Prostate gland (tissue), 2 donors: ENCODE measurements around the gene ACSM3. TPM values are rescaled to one million over a fixed set of nuclear protein-coding genes. Genes with fewer than 3 reads are reported as not detected.
A peak's percentile ranks its signal among the peaks of the same experiment; 100 is the strongest.
"Not testable (repeated sequence)": the region's sequence is repeated elsewhere in the genome, so short reads cannot be mapped to it uniquely, and the experiment has no call there.

Experiments
- DNase-seq: peaks from one replicate; pipeline ENCODE4 v3.0.0-alpha.2; 2019; ENCODE audit warnings: low spot score
- H3K27ac ChIP-seq, 2 donors: fragments of 200-600 bp; sonication (generic); 2 replicates each; pipeline ENCODE4 v1.5.1; 2017 to 2019
- H3K27me3 ChIP-seq: fragments of 200-600 bp; sonication (generic); replicated peaks from 2 replicates; pipeline ENCODE4 v1.5.1; 2019; ENCODE audit not compliant: insufficient read depth
- H3K36me3 ChIP-seq, 2 donors: fragments of 200-600 bp; sonication (generic); 1 replicate in 1 of 2; 2 replicates in 1 of 2; pipeline versions ENCODE4 v1.5.1 to v1.8.1; 2017 to 2019
- H3K4me1 ChIP-seq: fragments of 200-600 bp; sonication (generic); replicated peaks from 2 replicates; pipeline ENCODE4 v1.5.1; 2019
- H3K4me3 ChIP-seq, 2 donors: fragments of 200-600 bp; sonication (generic); 2 replicates each; pipeline ENCODE4 v1.5.1; 2017 to 2019
- H3K9me3 ChIP-seq: fragments of 200-600 bp; sonication (generic); 2 replicates; pipeline ENCODE4 v1.5.1; 2017
- POLR2A ChIP-seq: fragments of 450-650 bp; IDR thresholded peaks from one replicate; pipeline ENCODE4 v1.6.1; 2016; ENCODE audit warnings: antibody characterized with exemption, mild to moderate bottlenecking
- POLR2AphosphoS5 ChIP-seq: sonication (generic); formaldehyde crosslinking; IDR thresholded peaks from one replicate; pipeline ENCODE4 v1.6.1; 2017; ENCODE audit warnings: antibody characterized with exemption
- WGBS: methylation state at CpG from one replicate; pipeline ENCODE4 v1.1.5; 2018; 5-methylcytosine and 5-hydroxymethylcytosine counted together
- intact Hi-C: fragments of 100-400 bp; cut with DNase I; formaldehyde crosslinking; loops from one replicate; pipeline ENCODE4 v1.14.2; 2022
- total RNA-seq, 2 donors: library from RNA; depleted of rRNA; stranded (reverse); fragments of >200 nt; gene quantifications; one replicate each; pipeline ENCODE4 v1.1.0, GENCODE V29; 2016
- TF ChIP-seq, protein P1 (sequence below), 4 experiments: fragments of 200-600 bp in 2 of 4; fragments of 450-650 bp in 2 of 4; sonication (generic) in 2 of 4; IDR thresholded peaks; 1 replicate in 3 of 4; 2 replicates in 1 of 4; pipeline ENCODE4 v1.5.1; 2016 to 2019; ENCODE audit warnings: antibody characterized with exemption in 4 of 4, mild to moderate bottlenecking in 2 of 4, moderate library complexity in 2 of 4

ACSM3 gene
- total RNA-seq, 2 donors from 2014 or later = 65.9 to 99.6 TPM

DNA sequence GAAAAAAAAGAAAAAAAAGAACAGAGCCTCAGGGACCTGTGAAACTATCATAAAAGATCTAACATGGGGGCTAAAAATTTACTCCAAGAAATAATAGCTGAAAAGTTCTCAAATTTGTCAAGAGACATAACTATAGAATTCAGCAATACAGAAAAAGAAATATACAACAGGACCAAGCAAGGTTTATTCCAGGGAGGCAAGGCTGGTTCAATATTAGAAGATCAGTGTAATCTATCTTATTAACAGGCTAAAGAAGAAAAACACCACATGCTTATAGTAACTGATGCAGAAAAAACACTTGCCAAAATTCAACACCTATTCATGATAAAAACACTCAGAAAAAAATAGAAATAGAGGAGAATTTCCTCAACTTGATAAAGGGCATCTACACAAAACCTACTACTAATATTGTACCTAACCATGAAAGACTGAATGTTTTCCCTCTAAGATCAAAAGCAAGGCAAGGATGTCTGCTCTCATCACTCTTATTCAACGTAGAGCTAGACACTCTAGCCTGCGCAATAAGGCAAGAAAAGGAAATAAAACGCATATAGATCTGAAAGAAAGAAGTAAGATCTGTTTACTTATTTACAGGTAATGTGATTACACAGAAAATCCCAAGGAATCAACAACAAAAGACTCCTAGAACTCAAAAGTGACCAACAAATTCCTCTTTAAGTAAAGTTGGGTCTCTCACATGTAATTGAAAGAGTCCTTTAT, 1.2 kb upstream of the ACSM3 start:
- intact Hi-C loops = no loop called here
- no peak for DNase-seq
- Histone ChIP-seq H3K4me1 (no peaks in the 10 kb centered on the region), H3K9me3 (no peaks in the 10 kb centered on the region), H3K27me3 (no peaks in the 10 kb centered on the region), H3K27ac (peak overlapping the region; percentile 79 to 80), H3K36me3 (no peaks in the 10 kb centered on the region), H3K4me3 (no peak overlapping the region)
- TF ChIP-seq POLR2AphosphoS5 = no peak
- TF ChIP-seq, protein P1, sequence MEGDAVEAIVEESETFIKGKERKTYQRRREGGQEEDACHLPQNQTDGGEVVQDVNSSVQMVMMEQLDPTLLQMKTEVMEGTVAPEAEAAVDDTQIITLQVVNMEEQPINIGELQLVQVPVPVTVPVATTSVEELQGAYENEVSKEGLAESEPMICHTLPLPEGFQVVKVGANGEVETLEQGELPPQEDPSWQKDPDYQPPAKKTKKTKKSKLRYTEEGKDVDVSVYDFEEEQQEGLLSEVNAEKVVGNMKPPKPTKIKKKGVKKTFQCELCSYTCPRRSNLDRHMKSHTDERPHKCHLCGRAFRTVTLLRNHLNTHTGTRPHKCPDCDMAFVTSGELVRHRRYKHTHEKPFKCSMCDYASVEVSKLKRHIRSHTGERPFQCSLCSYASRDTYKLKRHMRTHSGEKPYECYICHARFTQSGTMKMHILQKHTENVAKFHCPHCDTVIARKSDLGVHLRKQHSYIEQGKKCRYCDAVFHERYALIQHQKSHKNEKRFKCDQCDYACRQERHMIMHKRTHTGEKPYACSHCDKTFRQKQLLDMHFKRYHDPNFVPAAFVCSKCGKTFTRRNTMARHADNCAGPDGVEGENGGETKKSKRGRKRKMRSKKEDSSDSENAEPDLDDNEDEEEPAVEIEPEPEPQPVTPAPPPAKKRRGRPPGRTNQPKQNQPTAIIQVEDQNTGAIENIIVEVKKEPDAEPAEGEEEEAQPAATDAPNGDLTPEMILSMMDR (IDR thresholded peaks at IDR 0.05) = no peak
- TF ChIP-seq POLR2A = no peak
- 90% methylated on average over 3 of the region's 3 CpGs for WGBS

DNA sequence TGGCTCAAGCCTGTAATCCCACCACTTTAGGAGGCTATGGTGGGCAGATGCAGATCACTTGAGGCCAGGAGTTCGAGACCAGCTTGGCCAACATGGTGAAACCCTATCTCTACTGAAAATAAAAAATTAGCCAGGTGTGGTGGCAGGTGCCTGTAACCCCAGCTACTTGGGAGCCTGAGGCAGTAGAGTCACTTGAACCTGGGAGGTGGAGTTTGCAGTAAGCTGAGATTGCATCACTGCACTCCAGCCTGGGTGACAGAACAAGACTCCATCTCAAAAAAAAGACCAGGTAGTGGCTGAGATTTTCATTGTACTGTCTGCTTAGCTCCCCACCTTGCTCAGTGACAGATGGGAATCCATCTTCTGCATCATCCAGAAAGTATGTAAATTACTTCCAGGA, 634 bp downstream of the ACSM3 start:
- 55% methylated on average over 1 of the region's 1 CpG for WGBS
- DNase-seq, intact Hi-C loops, H3K27me3 ChIP-seq, H3K4me3 ChIP-seq, H3K4me1 ChIP-seq, H3K36me3 ChIP-seq, H3K9me3 ChIP-seq: not testable (repeated sequence)
- peak overlapping the region; percentile 79 to 80 for H3K27ac ChIP-seq

DNA sequence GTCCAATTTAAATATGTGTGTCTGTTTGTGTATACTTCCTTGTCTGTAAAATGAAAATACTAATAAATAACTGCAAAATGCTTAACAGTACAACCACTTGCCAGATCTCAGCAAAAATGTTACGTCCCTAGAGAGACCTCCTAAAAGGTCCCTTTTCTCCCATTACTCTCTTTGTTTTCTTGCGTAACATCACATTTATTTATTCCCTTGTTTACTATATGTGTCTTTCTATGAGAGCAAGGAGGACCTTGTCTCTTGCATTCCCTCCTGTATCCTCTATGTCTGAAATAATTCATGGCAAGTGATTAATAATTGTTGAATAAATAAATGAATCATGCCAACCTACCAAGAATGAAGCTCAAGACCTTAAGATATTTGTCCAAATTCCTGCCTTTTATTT, 1.9 kb downstream of the ACSM3 start:
- intact Hi-C loops = no loop called here
- TF ChIP-seq POLR2A = no peak
- TF ChIP-seq, protein P1 (IDR thresholded peaks at IDR 0.05) = no peak
- no peak for TF ChIP-seq POLR2AphosphoS5
- H3K9me3 ChIP-seq = no peaks in the 10 kb centered on the region
- H3K4me1 ChIP-seq = no peaks in the 10 kb centered on the region
- no peaks in the 10 kb centered on the region for H3K36me3 ChIP-seq
- DNase-seq = no peak
- H3K4me3 ChIP-seq = no peak overlapping the region
- H3K27me3 ChIP-seq = no peaks in the 10 kb centered on the region
- 91% methylated on average over 2 of the region's 2 CpGs for WGBS
- H3K27ac ChIP-seq = no peak overlapping the region

DNA sequence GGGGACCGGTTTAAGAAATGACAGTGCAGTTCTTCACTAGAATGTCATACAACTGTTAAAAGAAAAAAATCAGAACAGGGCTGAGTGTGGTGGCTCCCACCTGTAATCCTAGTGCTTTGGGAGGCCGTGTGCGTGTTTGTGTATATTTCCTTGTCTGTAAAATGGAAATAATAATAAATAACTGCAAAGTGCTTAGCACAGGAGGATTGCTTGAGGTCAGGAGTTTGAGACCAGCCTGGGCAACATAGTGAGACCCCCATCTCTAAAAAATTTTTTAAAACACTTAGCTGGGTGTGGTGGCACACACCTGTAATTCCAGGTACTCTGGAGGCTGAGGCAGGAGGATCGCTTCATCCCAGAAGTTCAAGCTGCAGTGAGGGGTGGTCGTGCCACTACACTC, 2.5 kb downstream of the ACSM3 start:
- Histone ChIP-seq H3K4me3 (no peak overlapping the region), H3K4me1 (no peaks in the 10 kb centered on the region), H3K9me3 (no peaks in the 10 kb centered on the region), H3K27ac (no peak overlapping the region), H3K36me3 (no peaks in the 10 kb centered on the region), H3K27me3 (no peaks in the 10 kb centered on the region)
- intact Hi-C loops = no loop called here
- WGBS = 86% methylated on average over 5 of the region's 5 CpGs
- TF ChIP-seq, protein P1 (IDR thresholded peaks at IDR 0.05) = no peak
- no peak for TF ChIP-seq POLR2A
- TF ChIP-seq POLR2AphosphoS5 = no peak
- no peak for DNase-seq

DNA sequence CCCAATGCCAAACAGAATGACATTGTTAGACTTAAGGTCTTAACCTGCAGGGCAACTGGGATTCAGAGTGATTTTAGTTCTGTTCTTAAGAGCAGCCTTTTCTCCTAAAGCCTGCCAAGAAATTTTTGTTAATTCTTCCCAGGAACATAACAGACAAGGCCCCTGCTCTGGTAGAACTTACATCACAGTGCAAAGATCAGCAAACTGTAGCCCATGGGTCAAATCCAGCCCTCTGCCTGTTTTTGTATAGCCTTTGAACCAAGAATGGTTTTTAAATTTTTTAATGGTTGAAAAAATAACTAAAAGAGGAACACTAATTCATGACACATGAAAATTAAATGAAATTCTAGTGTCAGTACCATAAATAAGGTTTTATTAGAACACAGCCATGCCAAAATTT, 3.8 kb downstream of the ACSM3 start:
- DNase-seq = no peak
- Histone ChIP-seq H3K27ac (no peak overlapping the region), H3K9me3 (no peaks in the 10 kb centered on the region), H3K27me3 (no peaks in the 10 kb centered on the region), H3K4me1 (no peaks in the 10 kb centered on the region), H3K36me3 (no peaks in the 10 kb centered on the region), H3K4me3 (no peak overlapping the region)
- intact Hi-C loops = no loop called here
- TF ChIP-seq POLR2A = no peak

DNA sequence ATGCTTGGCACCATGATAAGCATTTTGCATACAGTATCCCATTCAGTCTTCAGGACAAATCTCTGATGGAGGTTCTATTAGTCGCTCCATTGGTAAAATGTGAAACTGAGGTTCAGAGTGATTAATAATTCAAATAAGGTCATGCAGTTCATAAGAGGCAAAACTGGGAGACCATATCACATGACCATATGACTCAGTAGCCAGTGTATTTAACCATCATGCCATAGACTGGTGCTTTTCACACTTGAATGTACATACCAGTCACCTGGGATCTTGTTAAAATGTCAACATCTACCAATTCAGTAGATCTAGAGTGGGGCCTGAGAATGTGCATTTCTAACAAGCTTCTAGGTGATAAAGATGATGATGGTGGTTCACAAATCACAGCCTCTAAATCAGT, 4.3 kb downstream of the ACSM3 start:
- intact Hi-C loops = no loop called here
- no peaks in the 10 kb centered on the region for H3K4me1 ChIP-seq
- WGBS = 94% methylated on average over 1 of the region's 1 CpG

More for the DNA sequence above, 4.3 kb downstream of the ACSM3 start:
- no peak overlapping the region for H3K4me3 ChIP-seq
- no peak overlapping the region for H3K27ac ChIP-seq
- DNase-seq = no peak
- no peaks in the 10 kb centered on the region for H3K27me3 ChIP-seq
- H3K9me3 ChIP-seq = no peaks in the 10 kb centered on the region
- no peaks in the 10 kb centered on the region for H3K36me3 ChIP-seq
- TF ChIP-seq, protein P1 (IDR thresholded peaks at IDR 0.05) = no peak
